Globus pallidus (tissue), 1 donor: ENCODE results near the gene GGCX.
"Not testable (repeated sequence)": the region's sequence is repeated elsewhere in the genome, so short reads cannot be mapped to it uniquely, and the experiment has no call there.

Experiments
- DNase-seq: peaks from one replicate; pipeline ENCODE4 v3.0.0-alpha.2; 2015; ENCODE audit warnings: low spot score

GGCX gene

DNA sequence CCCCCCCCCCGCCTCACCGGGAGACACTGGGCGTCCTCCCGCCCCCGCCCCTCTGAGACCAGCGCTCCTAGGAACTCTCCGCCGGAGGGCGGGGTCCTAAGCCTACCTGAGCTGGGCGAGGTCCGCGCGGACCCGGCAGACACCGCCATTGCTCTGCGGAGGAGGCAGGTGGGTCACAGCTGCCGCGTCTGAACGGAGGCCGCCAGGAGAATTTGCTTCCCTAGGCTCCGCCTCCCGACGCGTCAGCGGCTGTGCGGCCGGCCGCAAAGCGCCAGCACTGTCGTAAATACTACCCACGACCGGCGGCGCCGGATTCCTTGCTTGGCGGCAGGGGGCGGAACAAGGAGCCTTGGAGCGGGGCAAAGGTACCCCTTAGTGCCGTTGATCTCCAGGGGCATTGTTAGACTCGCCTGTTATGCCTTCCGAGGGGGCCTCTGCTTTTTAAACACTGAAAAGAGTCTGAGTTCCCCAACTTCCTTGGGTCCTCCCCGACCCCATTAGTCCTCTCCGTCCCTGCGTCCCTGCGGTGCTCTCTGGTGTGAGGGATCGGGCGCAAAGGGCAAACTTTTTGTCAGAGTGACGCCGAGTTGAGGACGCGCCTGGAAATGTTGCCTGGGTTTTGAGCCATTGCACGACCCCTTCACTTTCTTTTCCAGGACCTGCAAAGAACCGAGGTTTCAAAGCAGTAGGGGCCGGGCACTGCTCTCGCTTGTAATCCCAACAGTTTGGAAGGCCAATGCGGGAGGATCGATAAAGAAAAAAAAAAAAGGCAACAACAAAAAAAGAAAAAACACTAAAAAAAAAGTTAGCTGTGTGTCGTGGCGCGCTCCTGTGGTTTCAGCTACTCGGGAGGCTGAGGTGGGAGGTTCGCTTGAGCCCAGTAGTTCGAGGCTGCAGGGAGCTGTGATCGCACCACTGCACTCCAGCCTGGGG, at the start of gene GGCX:
GGCX (minus strand) TSS at position 214 of the 933 bp plus-strand sequence; CDS start at position 149, 65 bp downstream.
- peak; percentile 91 for DNase-seq

- DNase-seq, result no peak
Measured at GRCh38 chr2:85607268-85608215, 46.2 kb upstream of the GGCX start.

DNA sequence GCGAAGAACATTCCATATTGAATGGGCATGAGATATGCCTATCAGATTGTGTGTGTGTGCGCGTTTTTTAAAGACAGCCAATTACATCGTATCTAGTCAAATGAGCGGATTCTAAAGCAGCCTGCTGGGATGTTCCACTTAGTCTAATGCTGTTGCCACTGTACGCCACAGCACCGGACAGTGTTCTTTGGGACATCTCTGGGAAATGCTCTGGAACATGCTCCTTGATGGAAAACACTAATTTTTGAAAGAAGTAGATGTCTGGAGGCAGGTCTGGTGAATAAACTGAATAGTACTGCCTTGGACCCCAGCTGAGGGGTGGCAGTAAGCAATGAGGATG, 44.8 kb upstream of the GGCX start:
- DNase-seq, result no peak

- DNase-seq, result no peak
Measured at GRCh38 chr2:85605406-85606115, 44.3 kb upstream of the GGCX start.

DNA sequence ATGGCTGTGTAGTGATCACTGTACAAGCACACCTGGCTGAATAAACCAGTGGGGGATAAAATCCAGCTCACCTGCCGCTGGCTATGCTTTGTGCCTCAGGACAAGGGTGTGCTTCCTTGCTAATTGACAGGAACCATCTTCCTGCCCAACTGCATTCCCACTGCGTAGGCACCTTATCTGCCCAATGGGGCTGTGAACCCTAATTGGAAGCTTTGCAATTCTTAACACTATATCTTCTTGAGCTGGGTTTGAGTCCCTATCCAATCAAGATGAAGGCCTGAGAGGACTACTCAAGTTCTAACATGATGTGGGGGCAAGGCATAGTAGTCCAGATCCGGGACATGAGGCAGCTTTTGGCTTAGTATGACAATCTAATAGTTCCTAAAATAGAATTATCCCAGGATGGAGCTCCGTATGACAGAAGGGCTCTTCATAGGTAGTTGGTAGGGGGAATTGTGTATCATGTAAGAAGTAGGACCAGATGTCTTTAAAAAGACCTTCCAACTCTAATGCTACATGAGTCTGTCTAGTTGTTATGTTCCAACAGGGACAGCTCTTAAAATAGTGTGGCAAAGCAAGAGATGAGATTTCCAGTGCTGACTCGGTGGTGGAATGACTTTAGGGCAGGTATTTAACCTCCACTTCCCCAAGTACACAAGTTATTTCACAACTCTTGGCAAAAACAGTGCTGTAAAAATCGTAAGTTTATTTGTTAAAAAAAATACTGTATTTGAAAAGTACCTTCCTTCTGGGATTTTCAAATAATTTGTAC, 43.5 kb upstream of the GGCX start:
- DNase-seq, result no peak

GRCh38 chr2:85604133-85604444, 42.8 kb upstream of the GGCX start:
- DNase-seq, result not testable (repeated sequence)

DNA sequence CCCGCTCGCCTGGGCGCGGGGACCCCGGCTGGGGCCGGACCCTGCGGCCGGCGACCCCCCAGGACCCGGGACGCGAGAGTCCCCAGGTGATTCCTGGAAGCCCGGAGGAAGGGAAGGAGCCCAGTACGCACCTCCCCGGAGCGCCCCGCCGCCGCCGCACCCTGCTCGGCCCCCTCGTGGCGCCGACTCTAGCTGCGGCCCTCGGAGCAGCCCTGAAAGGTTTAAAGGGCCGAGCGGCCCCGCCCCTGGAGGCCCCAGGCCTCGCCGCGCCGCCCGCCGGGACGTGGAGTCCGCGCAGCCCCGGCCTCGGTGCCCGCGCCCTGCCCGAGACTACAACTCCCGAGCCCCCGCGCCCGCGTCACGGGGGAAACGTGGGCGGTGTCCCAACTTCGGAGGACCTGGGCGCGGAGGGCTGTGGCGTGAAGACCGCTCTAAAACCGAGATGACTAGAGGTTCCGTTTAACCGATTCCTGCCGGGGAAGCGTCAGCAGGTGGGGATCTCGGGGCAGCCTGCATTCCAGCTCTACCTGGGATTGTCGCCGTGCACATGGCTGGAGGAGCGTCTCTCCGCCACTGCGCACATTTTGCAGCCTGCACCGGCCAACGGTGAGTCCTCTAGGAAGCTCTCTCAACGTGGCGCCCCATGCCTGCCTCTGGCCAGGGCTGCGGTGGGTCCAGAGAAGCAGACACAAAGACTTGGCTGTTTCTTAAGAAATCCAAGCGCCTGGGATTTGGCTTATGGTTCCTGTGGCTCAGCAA, 41.4 kb upstream of the GGCX start, which contains the start of gene TMEM150A:
TMEM150A (minus strand) TSS at position 223 of the 759 bp plus-strand sequence. CDS start 750 bp downstream, outside the sequence.
- peak; percentile 93 for DNase-seq

DNA sequence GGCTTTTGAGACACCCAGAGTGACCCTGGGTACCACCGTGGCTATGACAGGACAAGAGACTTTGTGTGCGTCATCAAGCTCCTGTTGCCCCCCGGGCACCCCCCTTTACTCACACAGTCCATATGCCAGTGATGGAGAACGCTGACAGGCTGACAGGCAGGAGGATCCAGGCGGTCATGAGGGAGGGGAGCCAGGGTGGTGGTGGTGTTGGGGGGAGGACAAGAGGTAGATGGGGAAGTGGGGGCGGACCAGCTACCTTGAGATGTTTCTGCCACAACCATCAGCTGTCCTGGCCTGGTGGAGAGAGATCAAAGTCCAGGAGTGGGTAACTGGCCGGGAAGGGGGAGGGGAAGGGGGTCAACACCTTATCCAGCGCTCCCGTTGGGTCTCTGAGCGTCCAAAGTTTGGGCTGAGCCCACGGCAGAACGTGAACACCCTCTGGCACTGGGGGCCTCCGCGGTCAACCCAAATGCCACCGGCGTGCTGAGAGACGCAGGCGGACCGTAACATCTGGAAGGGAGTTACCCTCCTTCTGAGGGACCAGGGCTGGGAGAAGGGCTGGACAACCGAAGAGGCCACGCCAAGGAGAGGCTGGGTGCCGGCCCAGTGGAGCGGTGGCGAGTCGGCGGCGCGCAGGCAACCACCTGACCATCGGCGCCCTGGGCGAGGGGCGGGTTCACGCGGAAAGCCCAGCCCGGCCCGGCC, 40.6 kb upstream of the GGCX start:
- peak; percentile 63 for DNase-seq

DNA sequence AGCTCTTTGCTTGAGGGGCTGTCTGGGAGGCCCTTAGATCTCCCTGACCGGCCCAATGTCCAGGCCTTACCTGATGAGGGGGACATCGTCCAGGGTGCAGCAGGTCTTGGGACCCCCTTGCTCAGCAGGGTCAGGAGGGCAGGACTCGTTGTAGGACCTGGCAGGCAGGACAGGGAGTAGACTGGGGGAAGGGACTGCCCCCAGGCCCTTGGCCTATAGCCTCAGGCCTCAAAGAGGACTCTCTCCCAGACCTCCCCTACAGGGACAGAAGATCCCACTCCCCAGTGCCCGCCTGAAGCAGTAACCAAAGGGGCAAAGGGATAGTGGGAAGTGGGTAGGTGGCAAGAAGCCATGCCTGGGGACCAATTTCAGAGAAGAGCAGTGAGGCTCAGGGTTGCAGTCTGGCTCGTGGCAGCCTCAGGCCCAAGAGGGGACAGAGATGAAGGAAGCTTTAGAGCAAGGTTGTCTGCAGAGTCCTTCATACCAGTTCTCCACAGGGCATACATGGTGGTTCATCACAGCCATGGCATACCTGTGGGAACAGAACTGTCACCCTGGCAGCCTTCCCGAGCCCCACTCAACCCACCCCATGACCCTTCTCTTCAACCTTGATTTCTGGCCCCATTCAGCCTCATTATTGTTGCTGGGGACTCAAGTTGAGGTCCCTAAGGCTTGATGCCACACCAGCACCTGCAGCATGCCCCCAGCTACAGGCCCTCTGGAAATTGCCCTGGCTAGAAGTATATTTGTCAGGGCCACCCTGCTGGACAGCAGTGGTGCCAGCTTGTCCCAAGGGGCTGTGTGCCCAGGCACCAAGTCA, 39.9 kb upstream of the GGCX start:
- DNase-seq, result no peak

GRCh38 chr2:85600235-85600575, 38.9 kb upstream of the GGCX start:
- DNase-seq, result no peak

GRCh38 chr2:85599468-85600234, 38.4 kb upstream of the GGCX start:
- DNase-seq, result no peak

- no peak for DNase-seq
Measured at GRCh38 chr2:85598594-85599340, 37.5 kb upstream of the GGCX start.

GRCh38 chr2:85597241-85597640, 35.9 kb upstream of the GGCX start:
- no peak for DNase-seq

GRCh38 chr2:85596486-85597143, 35.3 kb upstream of the GGCX start:
- DNase-seq, result no peak

- no peak for DNase-seq
Measured at GRCh38 chr2:85596026-85596333, 34.7 kb upstream of the GGCX start.

DNA sequence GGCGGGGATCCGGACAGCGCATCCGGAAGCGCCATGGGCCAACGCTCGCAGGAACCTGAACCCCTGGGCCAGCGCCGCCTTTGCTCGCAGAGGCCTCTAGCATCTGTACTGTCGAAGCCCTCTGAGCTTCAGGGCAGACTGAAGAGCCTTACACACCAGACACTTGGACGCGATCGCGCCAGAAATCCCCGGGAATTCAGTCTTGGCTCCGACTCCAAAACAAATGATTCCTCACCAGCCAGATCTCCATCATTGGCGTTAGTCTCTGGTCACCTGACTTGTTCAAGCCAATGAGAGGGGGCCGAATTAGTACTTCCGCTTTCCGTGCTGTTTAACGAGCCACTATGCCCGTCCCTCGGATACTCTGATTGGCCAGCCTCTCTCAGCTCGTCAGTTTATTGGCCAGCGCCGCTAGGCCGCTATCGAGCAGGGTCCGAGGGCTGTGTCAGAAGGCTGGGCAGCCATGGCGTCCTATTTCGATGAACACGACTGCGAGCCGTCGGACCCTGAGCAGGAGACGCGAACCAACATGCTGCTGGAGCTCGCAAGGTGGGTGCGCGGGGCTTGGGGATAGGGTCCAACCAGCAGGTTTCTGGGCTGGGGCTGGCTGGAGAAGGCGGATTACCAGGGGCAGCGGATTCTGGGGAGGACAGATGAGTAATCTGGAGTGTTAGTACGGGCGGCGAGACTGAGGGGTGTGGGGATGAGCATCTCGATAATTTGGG, 34.2 kb upstream of the GGCX start, which contains the start of gene RNF181:
RNF181 (plus strand) TSS at position 445 of the 725 bp plus-strand sequence; CDS start at position 464, 19 bp downstream.
- DNase-seq, result peak; percentile 99
